GM06990 (cell line): ENCODE data around the gene CLEC20A.

ENCODE experiments used
- DNase-seq: peaks from one replicate; pipeline ENCODE4 v3.0.0-alpha.2; 2011; ENCODE audit not compliant: insufficient read length; ENCODE audit errors: extremely low read depth
- H3K27me3 ChIP-seq: replicated peaks from 2 replicates; pipeline ENCODE4 v1.6.0; 2011; ENCODE audit warnings: low read length; ENCODE audit not compliant: control insufficient read depth, insufficient read depth
- H3K36me3 ChIP-seq: 2 replicates; pipeline ENCODE4 v1.5.1; 2011; ENCODE audit warnings: low read length; ENCODE audit not compliant: control insufficient read depth, insufficient read depth
- H3K4me3 ChIP-seq: replicated peaks from 2 replicates; pipeline ENCODE4 v1.5.1; 2011; ENCODE audit warnings: low read depth, mild to moderate bottlenecking, control low read depth, low read length
- CTCF ChIP-seq: IDR thresholded peaks from 2 replicates; pipeline ENCODE4 v1.5.1; 2011; ENCODE audit warnings: low read length, control low read depth, mild to moderate bottlenecking, inconsistent platforms; ENCODE audit not compliant: insufficient read depth, poor library complexity, severe bottlenecking

The CLEC20A gene

GRCh38 chr1:178528228-178528952 lies 31.6 kb upstream of the CLEC20A start:
- H3K4me3 ChIP-seq: no peak overlapping the region
- no peaks in the 10 kb centered on the region for H3K27me3 ChIP-seq
- no peak for DNase-seq
- H3K36me3 ChIP-seq: no peaks in the 10 kb centered on the region
- no peak for TF ChIP-seq CTCF

DNA sequence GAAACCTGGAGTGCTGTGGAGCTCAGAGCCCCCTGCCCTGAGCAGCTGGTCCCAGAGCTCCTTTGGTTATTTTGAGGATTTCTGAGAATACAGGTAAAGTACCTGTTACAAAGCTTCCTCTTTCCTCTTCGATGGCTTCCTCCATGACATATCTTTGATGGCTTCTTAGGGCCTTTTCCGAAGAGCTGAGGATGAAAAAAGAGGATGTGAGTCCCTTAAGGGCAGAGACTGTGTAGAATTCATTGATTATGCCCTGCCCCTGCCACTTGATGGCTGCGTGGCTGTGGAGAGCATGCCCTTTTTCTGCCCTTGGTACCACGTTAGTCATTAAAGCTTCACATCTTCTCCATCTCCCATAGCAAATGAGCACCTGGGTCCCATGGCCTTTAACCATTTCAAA lies 30.4 kb upstream of the CLEC20A start:
- Histone ChIP-seq H3K4me3 (no peak overlapping the region), H3K36me3 (no peaks in the 10 kb centered on the region), H3K27me3 (no peaks in the 10 kb centered on the region)
- TF ChIP-seq CTCF: no peak
- DNase-seq: no peak

DNA sequence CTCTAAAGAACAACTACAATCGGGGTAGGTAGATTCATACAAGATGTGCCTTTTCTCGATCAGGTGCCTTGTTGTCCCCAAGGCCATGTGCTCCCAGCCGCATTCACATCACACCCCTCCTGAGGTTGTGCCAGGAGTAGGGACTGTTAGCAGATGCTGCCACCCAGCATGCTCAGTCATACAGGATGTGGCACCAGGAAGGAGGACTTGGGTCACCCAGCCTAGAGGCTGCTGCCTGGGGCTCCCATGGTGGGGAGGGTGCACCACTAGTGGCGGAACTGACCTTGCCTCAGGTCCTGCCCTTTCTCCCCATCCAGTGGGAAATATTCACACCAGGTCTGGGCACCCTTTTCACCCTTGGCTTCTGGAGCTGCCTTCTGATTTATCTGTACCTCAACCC lies 24.5 kb upstream of the CLEC20A start:
- H3K36me3 ChIP-seq: no peaks in the 10 kb centered on the region
- no peaks in the 10 kb centered on the region for H3K27me3 ChIP-seq
- no peak for DNase-seq
- H3K4me3 ChIP-seq: no peak overlapping the region
- TF ChIP-seq CTCF: no peak

DNA sequence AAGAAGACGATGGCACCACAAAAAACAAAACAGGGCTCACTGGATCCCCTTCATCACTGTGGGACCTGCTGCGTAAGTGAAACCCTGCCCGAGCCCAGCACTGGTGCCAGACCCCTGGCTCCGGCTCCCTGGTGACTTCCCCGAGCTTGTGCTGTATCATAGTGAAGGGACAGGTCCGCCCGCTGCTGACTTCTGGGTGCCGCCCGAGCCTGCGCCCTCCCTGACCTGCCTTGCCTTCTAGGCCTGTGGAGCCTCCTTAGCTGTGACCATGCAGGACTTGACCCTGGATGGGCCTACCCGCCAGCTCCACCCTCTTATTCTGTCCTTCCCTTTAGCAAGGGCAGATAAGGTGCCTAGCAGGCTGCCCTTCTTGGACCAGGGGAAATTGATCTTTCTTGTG lies 24.0 kb upstream of the CLEC20A start:
- TF ChIP-seq CTCF: no peak
- no peaks in the 10 kb centered on the region for H3K27me3 ChIP-seq
- no peak overlapping the region for H3K4me3 ChIP-seq
- H3K36me3 ChIP-seq: no peaks in the 10 kb centered on the region
- no peak for DNase-seq

- Histone ChIP-seq H3K4me3 (no peak overlapping the region), H3K27me3 (no peaks in the 10 kb centered on the region), H3K36me3 (no peaks in the 10 kb centered on the region)
- no peak for DNase-seq
- TF ChIP-seq CTCF: no peak
These were observed 22.1 kb upstream of the CLEC20A start for GRCh38 chr1:178518894-178519293.

GRCh38 chr1:178516110-178516509 lies 19.3 kb upstream of the CLEC20A start:
- Histone ChIP-seq H3K36me3 (no peaks in the 10 kb centered on the region), H3K4me3 (no peak overlapping the region), H3K27me3 (0 out of 2 replicates have a peak, but pooled peaks cover 1% of the 10 kb centered on the region)
- no peak for DNase-seq
- no peak for TF ChIP-seq CTCF
